GM18873 (cell line): Measurements from ENCODE around the gene B4GALT5.

Experiments
- ATAC-seq: cut with Tn5 transposase; IDR thresholded peaks from one replicate; pipeline ENCODE4 v1.9.1; 2021; ENCODE audit warnings: mild to moderate bottlenecking, moderate library complexity, moderate number of reproducible peaks; ENCODE audit not compliant: unreplicated experiment, low FRiP score

B4GALT5 gene

GRCh38 chr20:49591217-49591865 is 122.3 kb downstream of the B4GALT5 start:
- no peak for ATAC-seq

- no peak for ATAC-seq
These were observed 123.3 kb downstream of the B4GALT5 start for GRCh38 chr20:49590163-49591017.

- ATAC-seq, result no peak
These were observed 123.9 kb downstream of the B4GALT5 start for GRCh38 chr20:49589747-49590146.

- ATAC-seq, result no peak
These were observed 126.5 kb downstream of the B4GALT5 start for GRCh38 chr20:49587111-49587570.

GRCh38 chr20:49585585-49586245 is 128.0 kb downstream of the B4GALT5 start:
- no peak for ATAC-seq

GRCh38 chr20:49584418-49585382 is 129.0 kb downstream of the B4GALT5 start:
- no peak for ATAC-seq

- ATAC-seq, result no peak
These were observed 129.8 kb downstream of the B4GALT5 start for GRCh38 chr20:49583669-49584417.

- no peak for ATAC-seq
These were observed 130.4 kb downstream of the B4GALT5 start for GRCh38 chr20:49583343-49583668.
